NCI-H2107 treated with DMSO at 0.1 percent for 48 hours (cell line): ENCODE results near the gene EPHA8.

Source experiments
- DNase-seq: peaks from one replicate; lab custom pipeline; 2025; ENCODE audit not compliant: unreplicated experiment; lab: John Stamatoyannopoulos, UW

The EPHA8 gene

DNA sequence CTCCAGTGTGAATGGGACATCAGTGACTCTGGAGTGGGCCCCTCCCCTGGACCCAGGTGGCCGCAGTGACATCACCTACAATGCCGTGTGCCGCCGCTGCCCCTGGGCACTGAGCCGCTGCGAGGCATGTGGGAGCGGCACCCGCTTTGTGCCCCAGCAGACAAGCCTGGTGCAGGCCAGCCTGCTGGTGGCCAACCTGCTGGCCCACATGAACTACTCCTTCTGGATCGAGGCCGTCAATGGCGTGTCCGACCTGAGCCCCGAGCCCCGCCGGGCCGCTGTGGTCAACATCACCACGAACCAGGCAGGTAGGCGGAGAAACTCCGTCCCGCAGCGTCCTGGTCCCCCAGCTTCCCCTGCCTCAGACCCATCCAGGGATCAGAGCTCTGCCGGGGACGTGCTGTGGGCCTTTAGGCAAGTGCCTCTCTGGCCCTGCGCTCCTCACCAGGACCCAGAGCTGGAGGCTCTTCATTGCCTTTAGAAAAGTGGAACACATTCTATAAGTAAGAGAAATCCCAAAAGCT, 25.7 kb downstream of the EPHA8 start:
- no peak for DNase-seq

DNA sequence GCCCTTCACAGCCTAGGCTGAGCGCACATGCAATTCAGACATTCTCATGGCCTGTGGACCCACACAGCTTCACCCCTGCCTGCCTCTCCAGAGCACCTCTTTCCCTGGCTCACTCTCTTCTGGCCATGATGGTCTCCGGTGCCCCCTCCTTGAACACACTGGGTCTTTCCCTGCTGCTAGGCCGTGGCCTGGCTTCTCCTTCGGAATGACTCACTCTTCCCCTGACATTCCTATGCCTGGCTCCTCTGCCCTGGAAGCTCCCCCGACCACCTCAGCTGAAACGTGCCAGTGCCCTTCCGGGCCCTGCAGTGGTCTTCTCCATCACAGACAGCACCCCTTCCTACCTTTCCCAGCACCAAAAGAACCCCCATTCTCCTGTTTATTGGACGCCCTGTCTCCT, 28.3 kb downstream of the EPHA8 start:
- no peak for DNase-seq

DNA sequence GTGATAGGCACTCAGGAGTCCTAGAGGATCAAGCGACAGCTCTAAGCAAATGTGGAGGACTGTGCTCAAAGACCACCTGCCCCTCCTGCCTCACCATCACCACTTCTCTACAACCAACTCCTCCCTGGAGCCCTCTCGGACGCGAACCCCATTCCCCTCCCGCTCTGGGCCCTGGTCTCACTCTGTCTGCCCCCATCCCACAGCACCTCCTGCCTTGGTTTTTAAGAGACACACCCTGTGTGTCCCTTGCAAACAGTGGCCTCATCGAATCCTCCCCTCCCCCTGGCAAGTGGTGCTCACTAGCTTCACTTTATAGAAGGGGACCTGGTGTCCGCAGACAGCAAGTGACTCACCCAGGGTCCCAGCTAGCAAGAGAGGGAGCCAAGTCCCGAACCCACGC, 28.8 kb downstream of the EPHA8 start:
- DNase-seq: no peak

DNA sequence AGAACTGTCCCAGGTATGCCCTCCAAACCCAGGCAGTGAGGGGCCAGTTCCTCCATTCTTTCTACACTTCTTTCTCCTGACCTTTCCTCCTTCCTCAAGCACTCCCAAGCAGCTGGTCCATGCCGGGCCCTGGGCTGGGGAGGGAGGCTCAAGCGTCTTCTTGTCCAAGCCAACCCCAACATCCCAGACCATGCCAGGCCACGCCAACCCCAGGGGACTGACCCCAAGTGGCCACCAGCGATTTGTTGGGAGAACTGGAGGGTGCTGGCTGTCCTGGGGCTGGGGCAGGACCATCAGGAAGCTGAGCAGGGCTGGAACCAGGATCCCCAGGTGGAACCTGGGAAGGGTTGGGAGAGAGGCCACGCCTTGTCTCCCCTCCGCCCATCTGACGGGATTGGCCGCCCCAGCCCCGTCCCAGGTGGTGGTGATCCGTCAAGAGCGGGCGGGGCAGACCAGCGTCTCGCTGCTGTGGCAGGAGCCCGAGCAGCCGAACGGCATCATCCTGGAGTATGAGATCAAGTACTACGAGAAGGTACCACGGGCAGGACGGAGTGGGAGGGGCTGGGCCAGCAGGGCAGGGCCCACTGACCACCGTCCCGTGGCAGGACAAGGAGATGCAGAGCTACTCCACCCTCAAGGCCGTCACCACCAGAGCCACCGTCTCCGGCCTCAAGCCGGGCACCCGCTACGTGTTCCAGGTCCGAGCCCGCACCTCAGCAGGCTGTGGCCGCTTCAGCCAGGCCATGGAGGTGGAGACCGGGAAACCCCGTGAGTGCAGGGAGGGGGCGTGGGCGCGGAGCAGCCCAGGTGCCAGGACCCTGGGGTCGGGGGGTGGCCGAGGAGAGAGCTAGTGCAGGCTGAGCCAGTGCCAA, 29.9 kb downstream of the EPHA8 start:
- no peak for DNase-seq

DNA sequence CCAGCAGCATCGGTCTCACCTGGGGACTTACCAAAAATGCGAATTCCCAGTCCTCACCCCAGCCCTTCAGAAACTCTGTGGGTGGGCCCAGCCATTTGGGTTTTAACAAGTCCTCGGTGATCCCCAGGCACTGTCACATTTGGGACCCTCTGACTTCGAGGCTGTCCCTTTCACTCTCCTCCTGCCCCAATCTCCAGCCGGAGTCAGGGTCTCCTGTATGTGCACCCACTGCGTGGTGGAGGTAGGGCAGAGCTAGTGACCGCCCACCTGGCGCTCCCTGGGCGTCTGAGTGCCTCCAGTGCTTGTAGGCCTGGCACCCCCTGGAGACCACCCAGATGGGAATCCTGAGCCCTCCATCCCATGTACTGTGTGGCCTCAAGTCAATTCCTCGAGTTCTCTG, 31.1 kb downstream of the EPHA8 start:
- DNase-seq: no peak

DNA sequence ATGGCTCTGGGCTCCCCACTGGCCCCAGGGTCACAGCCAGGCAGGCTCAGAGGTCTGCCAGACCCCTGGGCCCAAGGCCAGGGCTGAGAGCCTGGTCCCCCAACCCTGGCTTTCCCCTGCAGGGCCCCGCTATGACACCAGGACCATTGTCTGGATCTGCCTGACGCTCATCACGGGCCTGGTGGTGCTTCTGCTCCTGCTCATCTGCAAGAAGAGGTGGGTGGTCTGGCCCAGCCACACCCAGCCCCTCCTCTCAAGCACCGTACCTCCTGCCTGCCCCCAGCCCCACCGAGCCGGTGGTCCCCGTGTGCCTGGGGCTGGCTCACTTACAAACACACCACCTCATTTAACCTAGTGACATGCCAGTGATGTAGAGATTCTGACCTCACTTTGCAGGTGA, 31.8 kb downstream of the EPHA8 start:
- DNase-seq: no peak

DNA sequence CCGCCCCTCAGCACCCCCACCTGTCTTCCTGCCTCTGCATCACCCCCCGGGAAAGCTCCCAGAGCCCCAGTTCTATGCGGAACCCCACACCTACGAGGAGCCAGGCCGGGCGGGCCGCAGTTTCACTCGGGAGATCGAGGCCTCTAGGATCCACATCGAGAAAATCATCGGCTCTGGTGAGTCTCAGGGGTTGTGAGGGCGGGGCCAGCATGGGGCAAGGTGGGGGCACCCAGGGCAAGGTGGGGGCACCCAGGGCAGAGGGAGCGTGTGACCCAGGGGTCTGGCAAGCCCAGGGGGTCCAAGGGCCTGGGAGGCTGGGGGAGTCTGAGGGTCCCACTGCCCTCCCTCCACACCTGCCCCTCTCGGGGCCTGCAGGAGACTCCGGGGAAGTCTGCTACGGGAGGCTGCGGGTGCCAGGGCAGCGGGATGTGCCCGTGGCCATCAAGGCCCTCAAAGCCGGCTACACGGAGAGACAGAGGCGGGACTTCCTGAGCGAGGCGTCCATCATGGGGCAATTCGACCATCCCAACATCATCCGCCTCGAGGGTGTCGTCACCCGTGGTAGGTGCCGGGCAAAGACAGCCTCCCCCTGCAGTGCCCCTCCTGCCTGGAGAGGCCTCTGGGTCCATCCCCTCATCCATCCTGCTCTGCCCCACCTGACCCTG, 34.1 kb downstream of the EPHA8 start:
- no peak for DNase-seq

DNA sequence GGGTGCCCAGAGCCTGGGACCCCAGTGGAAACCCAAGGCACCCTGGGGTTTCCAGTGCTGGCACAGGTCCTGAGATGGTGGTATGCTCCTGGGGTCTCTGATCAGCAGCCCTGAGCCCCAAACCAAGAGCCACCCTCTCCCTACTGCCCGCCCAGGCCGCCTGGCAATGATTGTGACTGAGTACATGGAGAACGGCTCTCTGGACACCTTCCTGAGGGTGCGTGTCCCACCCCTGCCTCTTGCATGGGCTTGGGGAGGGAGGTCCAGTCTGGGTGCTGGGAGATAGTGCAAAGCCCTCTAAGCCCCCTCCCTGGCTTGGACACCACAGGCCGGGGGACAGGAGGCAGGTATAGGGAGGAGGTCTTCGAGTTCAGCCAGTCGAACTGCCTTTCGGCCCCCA, 34.7 kb downstream of the EPHA8 start:
- no peak for DNase-seq

DNA sequence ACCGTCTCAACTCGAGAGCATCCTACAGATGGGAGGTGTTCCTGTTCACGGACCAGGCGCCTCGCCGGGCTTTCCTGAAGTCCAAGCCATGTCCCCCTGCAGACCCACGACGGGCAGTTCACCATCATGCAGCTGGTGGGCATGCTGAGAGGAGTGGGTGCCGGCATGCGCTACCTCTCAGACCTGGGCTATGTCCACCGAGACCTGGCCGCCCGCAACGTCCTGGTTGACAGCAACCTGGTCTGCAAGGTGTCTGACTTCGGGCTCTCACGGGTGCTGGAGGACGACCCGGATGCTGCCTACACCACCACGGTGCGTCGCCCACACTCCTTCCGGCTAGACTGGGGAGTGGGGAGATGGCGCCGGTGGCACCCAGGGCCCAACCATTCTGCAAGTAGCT, 35.4 kb downstream of the EPHA8 start:
- no peak for DNase-seq

DNA sequence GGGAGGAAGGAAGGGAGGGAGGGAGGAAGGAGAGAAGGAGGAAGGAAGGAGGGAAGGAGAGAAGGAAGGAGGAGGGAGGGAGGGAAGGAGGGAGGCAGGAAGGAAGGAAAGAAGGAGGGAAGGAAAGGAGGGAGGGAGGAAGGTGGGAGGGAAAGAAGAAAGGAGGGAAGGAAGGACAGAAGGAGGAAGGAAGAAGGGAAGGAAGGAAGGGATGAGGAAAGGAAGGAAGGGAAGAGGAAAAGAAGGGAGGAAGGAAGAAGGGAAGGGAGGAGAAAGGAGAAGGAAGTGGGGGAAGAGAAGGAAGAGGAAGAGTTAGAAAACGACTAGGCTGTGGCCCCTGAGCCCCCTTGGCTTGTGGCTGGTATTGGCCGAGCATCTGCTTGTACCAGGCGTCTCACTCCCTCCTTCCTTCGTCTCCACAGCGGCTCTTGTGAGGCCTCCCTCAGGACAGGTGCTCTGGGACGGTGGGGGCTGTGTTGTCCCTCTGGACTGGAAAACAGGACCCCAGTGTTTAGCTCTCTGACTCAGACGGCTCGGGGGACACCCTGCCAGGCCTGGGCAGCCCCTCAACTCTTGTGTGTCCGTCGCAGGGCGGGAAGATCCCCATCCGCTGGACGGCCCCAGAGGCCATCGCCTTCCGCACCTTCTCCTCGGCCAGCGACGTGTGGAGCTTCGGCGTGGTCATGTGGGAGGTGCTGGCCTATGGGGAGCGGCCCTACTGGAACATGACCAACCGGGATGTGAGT, 37.0 kb downstream of the EPHA8 start:
- no peak for DNase-seq

DNA sequence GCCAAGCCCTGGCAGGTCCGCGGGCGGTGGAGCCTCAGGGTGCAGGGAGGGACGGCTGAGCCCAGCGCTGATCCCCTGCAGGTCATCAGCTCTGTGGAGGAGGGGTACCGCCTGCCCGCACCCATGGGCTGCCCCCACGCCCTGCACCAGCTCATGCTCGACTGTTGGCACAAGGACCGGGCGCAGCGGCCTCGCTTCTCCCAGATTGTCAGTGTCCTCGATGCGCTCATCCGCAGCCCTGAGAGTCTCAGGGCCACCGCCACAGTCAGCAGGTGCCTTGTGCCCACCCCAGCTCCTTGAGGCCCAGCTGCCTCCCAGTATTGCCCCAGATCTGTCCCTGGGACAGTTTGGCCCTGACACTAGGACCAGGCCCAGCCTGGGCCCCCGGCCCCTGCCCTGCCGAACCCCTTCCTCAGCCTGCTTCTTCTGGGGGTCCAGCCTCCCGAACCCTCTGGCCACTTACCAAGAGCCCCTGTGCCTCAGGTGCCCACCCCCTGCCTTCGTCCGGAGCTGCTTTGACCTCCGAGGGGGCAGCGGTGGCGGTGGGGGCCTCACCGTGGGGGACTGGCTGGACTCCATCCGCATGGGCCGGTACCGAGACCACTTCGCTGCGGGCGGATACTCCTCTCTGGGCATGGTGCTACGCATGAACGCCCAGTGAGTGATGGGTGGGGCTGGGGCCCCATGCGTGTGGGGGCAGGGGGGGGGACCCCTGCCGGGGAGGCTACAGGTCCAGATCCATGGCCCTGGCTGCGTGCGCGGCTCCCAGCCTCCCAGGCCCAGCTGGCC, 37.7 kb downstream of the EPHA8 start:
- DNase-seq: no peak

DNA sequence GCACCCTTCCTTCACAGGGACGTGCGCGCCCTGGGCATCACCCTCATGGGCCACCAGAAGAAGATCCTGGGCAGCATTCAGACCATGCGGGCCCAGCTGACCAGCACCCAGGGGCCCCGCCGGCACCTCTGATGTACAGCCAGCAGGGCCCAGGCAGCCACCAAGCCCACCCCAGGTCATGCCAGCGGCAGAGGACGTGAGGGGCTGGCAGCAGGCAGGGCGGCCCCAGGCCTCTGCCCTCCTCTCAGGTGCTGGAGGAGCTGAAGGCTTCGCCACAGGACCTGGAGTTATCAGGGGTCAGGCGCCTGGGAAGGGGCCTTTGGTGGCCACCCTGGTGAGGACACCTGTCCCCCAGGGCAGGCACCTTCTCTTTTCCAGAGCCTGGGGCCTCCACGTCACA, 38.3 kb downstream of the EPHA8 start:
- DNase-seq: no peak

DNA sequence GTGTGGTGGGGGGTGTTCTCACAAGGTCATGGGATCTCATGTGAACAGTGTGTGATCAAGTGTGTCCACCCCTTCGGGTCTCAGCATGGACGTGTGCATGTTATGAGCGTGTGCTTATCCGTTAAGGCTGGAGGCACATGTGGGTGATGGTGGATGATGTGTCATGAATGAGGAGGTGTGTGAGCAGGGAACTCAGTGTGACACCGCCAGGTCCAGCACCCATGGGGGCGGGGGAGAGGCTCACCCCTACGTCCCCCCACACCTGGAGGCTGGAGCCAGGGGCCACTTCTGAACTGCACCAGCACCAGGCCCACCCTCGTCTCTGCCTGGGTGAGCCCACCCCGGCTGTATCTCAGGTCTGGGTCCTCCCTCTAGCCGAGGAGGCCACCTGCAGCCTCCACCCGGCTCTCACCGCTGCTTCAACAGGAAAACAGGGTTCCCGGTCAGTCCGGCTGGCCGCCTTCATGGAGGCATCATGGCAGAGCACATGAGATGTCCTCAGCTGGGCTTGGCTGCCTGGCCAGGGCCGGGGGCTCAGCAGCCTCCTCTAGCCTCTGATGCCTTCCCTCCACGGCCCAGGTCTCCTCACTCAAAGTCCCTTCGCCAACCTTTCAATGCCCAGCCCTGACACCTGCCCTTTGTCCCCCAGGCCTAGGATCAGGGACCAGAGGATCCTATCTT, 38.9 kb downstream of the EPHA8 start:
- no peak for DNase-seq

DNA sequence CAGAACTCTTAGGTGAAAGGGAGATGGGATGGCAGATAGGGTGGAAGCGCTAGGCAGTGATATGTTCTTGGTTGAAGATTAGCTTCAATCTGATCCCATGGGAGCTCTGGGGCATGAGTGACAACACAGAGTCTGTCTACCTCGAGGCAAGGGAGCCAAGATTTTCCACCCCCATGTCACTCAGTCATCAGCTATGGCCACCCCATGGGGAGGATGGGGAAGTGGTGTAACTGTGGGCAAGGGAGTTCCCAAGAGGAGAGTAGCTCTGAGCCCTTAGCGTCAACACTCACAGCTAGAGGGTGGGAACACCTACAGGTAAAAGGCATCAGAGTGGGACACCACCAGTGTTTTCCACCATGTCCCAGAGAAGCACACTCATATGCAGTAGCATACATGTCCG, 42.9 kb downstream of the EPHA8 start:
- DNase-seq: no peak

DNA sequence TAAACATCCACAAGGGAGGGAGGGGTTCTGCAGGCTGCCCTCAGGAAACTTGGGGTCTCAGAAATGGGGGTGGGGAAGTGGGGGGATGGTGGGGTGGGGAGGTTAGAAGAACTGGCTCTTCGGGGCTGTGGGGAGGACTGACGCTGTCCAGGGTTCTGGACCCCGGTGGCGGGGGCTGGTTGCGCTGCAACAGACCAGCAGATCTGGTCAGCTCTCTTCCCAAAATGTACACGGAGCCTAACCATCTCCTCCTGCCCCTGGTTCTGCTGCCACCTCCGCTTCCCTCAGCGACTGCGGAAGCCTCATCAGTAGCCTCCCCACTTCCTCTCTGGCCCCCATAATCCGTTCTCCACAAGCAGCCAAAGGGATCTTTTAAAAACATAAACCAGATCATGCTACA, 43.9 kb downstream of the EPHA8 start:
- no peak for DNase-seq

DNA sequence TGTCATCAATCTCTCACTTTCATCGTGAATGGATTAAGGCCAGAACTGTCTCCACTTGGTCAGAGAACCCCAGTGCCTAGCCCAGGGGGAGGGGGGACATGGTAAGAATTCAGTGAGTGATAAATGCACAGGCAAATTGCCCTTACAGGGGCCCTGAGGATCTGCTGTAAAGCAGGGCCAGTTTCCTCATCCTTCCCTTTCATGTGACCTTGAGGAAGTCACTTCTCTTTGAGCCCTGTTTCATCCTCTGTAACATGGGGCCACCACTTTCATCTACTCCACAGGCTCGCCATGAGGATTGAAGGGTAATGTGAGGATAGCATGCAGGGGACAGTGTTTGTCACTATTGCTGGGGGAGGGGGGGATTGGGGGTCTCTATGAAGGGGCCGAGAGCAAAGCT, 45.1 kb downstream of the EPHA8 start:
- no peak for DNase-seq

DNA sequence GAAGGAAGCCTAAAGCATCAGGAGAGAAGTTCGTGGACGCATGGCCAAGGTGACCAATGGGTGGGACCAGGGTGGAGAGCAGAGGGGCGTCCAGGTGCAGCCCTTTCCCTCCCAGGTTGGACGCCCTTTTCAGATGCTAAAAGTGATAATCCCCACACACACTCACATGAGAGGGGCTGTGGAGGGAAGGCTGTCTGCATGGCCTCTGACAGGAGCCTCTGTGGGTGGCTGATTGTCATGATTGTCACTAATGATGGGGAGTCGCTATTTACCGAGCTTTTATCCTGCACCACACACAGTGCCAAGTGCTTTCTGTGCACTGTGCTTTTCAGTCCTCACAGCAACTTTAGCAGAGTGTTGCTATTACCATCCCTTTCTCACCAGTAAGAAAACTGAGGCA, 46.0 kb downstream of the EPHA8 start:
- no peak for DNase-seq

DNA sequence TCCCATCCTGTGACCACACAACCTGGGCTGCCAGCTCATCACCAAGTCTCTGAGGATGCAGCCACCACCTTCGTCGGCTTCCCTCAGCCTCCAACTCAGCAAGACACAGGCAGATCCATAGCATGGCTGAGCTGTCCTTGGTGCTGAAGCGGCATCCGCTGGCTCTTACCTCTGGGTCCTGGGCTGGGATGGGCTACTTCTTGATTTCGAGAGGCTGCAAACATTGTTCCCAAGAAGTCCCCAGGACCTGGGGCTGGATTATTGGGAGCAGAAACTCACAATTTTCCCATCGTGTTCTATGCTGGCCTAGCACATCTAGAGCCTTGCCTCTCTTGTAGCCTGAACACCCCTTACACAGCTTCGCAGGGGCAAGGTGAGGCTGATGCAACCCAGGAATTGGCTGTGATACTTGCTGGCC, 48.2 kb downstream of the EPHA8 start:
- no peak for DNase-seq

DNA sequence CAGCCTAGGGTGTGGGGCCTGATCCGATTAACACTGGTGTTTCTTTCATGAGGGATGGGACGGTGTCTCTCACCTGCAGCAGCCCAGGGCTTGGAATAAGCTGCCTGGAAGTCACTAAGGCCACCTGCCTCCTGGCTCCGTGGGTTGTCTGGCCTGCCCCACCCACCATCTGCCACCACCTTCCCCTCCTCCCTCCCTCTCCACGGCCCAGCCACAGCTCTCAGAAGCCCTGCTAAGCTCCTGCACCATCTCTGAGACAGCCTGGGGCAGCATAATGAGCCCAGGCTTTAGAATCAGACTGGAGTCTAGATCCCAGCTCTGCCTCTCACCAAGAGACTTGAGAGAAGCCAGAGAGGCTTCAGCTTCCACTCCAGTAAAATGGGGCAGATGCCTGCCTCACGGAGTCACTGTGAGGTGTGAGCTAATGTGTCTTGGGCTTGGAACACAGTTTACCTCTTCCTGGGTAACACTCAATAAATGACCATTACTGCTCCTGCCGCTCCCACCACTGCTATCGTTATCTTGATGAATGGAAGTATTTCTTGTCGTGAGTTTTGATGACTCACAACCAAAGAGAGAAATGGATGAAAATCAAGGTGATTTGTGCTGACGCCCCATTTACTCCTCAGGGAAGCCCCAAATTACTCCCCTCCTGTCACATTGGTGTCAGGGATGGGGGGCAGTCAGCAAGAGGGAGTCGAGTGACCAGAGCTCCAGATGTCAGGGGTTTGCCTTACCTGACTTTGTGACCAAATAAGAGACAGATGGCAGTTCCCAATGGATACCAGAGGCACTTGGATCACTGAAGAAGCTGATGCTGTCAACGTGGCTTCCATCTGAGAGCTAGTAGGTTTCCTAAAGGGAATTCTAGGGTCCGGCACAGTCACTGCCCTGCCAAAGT, 49.6 kb downstream of the EPHA8 start:
- peak; percentile 60 for DNase-seq
